K562 (cell line): Measurements from ENCODE around the gene FRA10AC1.

Source experiments
- EZH2 ChIP-seq: IDR thresholded peaks from 2 replicates; pipeline ENCODE4 v1.6.1; 2012; ENCODE audit warnings: low read depth, mild to moderate bottlenecking, inconsistent platforms, low read length, borderline replicate concordance
- FOXJ3 ChIP-seq: sonication (generic); formaldehyde crosslinking; IDR thresholded peaks from 2 replicates; pipeline ENCODE4 v1.4.0; 2020; ENCODE audit warnings: mild to moderate bottlenecking, missing genetic modification reagents
- MTA3 ChIP-seq: fragments of 450-650 bp; formaldehyde crosslinking; IDR thresholded peaks from 2 replicates; pipeline ENCODE4 v1.6.1; 2017; ENCODE audit warnings: mild to moderate bottlenecking, borderline replicate concordance
- SIN3B ChIP-seq: fragments of 450-650 bp; IDR thresholded peaks from 2 replicates; pipeline ENCODE4 v1.6.1; 2017; ENCODE audit warnings: low read depth, mild to moderate bottlenecking, moderate library complexity

- no peak for TF ChIP-seq SIN3B
- no peak for TF ChIP-seq MTA3
- TF ChIP-seq FOXJ3 (CRISPR knock-in tag), result no peak
- no peak for TF ChIP-seq EZH2
Measured at GRCh38 chr10:93723153-93723552, 20.8 kb upstream of the FRA10AC1 start.
